ENCODE measurements around the gene KCNH8. TPM values are rescaled to one million over a fixed set of nuclear protein-coding genes. Genes with fewer than 3 reads are reported as not detected.

Gene KCNH8
- total RNA-seq, 1 experiment from 2014 or later, result 0.12 TPM

DNA sequence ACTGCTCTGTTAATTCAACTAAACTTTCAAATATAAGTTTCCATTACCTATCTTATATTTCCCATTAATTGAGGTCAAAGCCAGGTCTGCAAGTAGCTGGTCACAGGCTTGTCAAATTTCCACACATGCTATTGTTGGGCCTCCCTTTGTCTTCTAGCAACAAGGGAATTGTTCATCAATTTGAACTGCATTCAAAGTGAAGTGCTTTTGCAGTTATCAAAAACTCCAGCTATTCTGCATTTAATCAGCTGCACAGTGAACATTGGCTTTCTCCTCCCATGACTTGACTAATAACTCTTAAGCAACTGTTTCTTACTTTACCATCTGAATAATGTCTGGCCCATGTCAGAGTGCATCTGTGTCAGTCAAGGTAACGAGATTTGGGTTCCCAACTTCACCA lies 198.4 kb downstream of the KCNH8 start:
- DNase-seq (ENCODE audit: low read depth, low spot score), result no peak
- ChIA-PET POLR2A (no interaction called here), RAD21 (ENCODE audit: low non-redundant PET in 1 of 2, low total read pairs in 2 of 2, uncharacterized antibody in 2 of 2, unreplicated experiment in 2 of 2) (no interaction called here), CTCF (interaction anchor here (0.6 kb wide), 1 partner anchor 519 kb away, joined by 4 read pairs; no protein-coding TSS in a partner anchor)
- no peak overlapping the region for H3K4me3 ChIP-seq (replicated peaks in 1 of 2; ENCODE audit: low read depth in 1 of 2, low read length in 2 of 2)
- no peak overlapping the region for H2AFZ ChIP-seq (ENCODE audit: low read depth, low read length, poor library complexity, severe bottlenecking)
- intact Hi-C loops (cut with micrococcal nuclease), result no loop called here
- no peaks in the 10 kb centered on the region for H4K20me1 ChIP-seq (ENCODE audit: insufficient read depth)
- H3K9me2 ChIP-seq (ENCODE audit: insufficient read depth), result no peaks in the 10 kb centered on the region
- H3K27me3 ChIP-seq (ENCODE audit: insufficient read depth, low read length), result no peaks in the 10 kb centered on the region
- ATAC-seq, result no peak
- no peak overlapping the region for H3K9ac ChIP-seq (ENCODE audit: low read length)
- no TSS peak for BruUV-seq (replicated peaks)
- no peak overlapping the region for H3K27ac ChIP-seq (ENCODE audit: low read depth, low read length)
- H3K4me1 ChIP-seq (ENCODE audit: control insufficient read depth in 1 of 2, insufficient read depth in 2 of 2, low read length in 2 of 2), result no peaks in the 10 kb centered on the region
- no peak overlapping the region for H3K4me2 ChIP-seq (ENCODE audit: low read length)
- no peaks in the 10 kb centered on the region; a peak in 1 of 4 replicates for H3K9me3 ChIP-seq (ENCODE audit: control insufficient read depth in 1 of 2, insufficient read depth in 1 of 2, low read depth in 1 of 2, low read length in 2 of 2)
- no peak for TF ChIP-seq YY1 (IDR thresholded peaks at IDR 0.05; ENCODE audit: extremely low read depth, insufficient replicate concordance, low read depth, low read length)
- TF ChIP-seq, protein P1, sequence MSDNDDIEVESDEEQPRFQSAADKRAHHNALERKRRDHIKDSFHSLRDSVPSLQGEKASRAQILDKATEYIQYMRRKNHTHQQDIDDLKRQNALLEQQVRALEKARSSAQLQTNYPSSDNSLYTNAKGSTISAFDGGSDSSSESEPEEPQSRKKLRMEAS (IDR thresholded peaks at IDR 0.05), result no peak
- TF ChIP-seq EZH2 (IDR thresholded peaks at IDR 0.05), result no peak
- TF ChIP-seq ZNF274 (IDR thresholded peaks at IDR 0.05; ENCODE audit: low read depth, low read length), result no peak
- TF ChIP-seq POLR2A (IDR thresholded peaks at IDR 0.05; ENCODE audit: borderline replicate concordance, extremely low read depth, insufficient read depth, insufficient read length), result no peak
- TF ChIP-seq SIN3A (IDR thresholded peaks at IDR 0.05; ENCODE audit: low read depth), result no peak
- no peak for TF ChIP-seq CBX3 (IDR thresholded peaks at IDR 0.05; ENCODE audit: low read depth)
- TF ChIP-seq, protein P2, sequence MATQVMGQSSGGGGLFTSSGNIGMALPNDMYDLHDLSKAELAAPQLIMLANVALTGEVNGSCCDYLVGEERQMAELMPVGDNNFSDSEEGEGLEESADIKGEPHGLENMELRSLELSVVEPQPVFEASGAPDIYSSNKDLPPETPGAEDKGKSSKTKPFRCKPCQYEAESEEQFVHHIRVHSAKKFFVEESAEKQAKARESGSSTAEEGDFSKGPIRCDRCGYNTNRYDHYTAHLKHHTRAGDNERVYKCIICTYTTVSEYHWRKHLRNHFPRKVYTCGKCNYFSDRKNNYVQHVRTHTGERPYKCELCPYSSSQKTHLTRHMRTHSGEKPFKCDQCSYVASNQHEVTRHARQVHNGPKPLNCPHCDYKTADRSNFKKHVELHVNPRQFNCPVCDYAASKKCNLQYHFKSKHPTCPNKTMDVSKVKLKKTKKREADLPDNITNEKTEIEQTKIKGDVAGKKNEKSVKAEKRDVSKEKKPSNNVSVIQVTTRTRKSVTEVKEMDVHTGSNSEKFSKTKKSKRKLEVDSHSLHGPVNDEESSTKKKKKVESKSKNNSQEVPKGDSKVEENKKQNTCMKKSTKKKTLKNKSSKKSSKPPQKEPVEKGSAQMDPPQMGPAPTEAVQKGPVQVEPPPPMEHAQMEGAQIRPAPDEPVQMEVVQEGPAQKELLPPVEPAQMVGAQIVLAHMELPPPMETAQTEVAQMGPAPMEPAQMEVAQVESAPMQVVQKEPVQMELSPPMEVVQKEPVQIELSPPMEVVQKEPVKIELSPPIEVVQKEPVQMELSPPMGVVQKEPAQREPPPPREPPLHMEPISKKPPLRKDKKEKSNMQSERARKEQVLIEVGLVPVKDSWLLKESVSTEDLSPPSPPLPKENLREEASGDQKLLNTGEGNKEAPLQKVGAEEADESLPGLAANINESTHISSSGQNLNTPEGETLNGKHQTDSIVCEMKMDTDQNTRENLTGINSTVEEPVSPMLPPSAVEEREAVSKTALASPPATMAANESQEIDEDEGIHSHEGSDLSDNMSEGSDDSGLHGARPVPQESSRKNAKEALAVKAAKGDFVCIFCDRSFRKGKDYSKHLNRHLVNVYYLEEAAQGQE (IDR thresholded peaks at IDR 0.05; ENCODE audit: low read depth), result no peak
- TF ChIP-seq, protein P3, sequence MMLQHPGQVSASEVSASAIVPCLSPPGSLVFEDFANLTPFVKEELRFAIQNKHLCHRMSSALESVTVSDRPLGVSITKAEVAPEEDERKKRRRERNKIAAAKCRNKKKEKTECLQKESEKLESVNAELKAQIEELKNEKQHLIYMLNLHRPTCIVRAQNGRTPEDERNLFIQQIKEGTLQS (IDR thresholded peaks at IDR 0.05), result no peak
- TF ChIP-seq RAD21 (IDR thresholded peaks at IDR 0.05; ENCODE audit: low read depth), result no peak
- TF ChIP-seq EZH2phosphoT487 (IDR thresholded peaks at IDR 0.05; ENCODE audit: borderline replicate concordance), result no peak
- no peak for TF ChIP-seq FOSL1 (IDR thresholded peaks at IDR 0.05; ENCODE audit: low read depth)
- TF ChIP-seq ELF1 (IDR thresholded peaks at IDR 0.05; ENCODE audit: borderline replicate concordance, low read depth), result no peak
- TF ChIP-seq SRF (IDR thresholded peaks at IDR 0.05; ENCODE audit: low read depth), result no peak
- TF ChIP-seq, protein P4, sequence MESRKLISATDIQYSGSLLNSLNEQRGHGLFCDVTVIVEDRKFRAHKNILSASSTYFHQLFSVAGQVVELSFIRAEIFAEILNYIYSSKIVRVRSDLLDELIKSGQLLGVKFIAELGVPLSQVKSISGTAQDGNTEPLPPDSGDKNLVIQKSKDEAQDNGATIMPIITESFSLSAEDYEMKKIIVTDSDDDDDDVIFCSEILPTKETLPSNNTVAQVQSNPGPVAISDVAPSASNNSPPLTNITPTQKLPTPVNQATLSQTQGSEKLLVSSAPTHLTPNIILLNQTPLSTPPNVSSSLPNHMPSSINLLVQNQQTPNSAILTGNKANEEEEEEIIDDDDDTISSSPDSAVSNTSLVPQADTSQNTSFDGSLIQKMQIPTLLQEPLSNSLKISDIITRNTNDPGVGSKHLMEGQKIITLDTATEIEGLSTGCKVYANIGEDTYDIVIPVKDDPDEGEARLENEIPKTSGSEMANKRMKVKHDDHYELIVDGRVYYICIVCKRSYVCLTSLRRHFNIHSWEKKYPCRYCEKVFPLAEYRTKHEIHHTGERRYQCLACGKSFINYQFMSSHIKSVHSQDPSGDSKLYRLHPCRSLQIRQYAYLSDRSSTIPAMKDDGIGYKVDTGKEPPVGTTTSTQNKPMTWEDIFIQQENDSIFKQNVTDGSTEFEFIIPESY (IDR thresholded peaks at IDR 0.05; ENCODE audit: extremely low read depth, insufficient replicate concordance, low read length), result no peak
- no peak for TF ChIP-seq POLR2AphosphoS5 (IDR thresholded peaks at IDR 0.05; ENCODE audit: low read depth, low read length)
- TF ChIP-seq TCF7L2 (IDR thresholded peaks at IDR 0.05; ENCODE audit: borderline replicate concordance, extremely low read depth, insufficient read depth, insufficient read length), result no peak
- TF ChIP-seq, protein P5, sequence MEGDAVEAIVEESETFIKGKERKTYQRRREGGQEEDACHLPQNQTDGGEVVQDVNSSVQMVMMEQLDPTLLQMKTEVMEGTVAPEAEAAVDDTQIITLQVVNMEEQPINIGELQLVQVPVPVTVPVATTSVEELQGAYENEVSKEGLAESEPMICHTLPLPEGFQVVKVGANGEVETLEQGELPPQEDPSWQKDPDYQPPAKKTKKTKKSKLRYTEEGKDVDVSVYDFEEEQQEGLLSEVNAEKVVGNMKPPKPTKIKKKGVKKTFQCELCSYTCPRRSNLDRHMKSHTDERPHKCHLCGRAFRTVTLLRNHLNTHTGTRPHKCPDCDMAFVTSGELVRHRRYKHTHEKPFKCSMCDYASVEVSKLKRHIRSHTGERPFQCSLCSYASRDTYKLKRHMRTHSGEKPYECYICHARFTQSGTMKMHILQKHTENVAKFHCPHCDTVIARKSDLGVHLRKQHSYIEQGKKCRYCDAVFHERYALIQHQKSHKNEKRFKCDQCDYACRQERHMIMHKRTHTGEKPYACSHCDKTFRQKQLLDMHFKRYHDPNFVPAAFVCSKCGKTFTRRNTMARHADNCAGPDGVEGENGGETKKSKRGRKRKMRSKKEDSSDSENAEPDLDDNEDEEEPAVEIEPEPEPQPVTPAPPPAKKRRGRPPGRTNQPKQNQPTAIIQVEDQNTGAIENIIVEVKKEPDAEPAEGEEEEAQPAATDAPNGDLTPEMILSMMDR (IDR thresholded peaks at IDR 0.05 in 2 of 3, conservative IDR thresholded peaks at IDR 0.05 in 1 of 3; ENCODE audit: borderline replicate concordance in 1 of 3, insufficient read depth in 1 of 3, low read depth in 2 of 3, low read length in 2 of 3), result no peak
- TF ChIP-seq CEBPB (IDR thresholded peaks at IDR 0.05; ENCODE audit: low read depth), result no peak
- no peak for TF ChIP-seq ZFX (IDR thresholded peaks at IDR 0.05)
- H3K79me2 ChIP-seq (ENCODE audit: insufficient read depth, low read length), result no peaks in the 10 kb centered on the region
- H3K36me3 ChIP-seq (ENCODE audit: control insufficient read depth in 1 of 2, insufficient read depth in 2 of 2, low read length in 2 of 2), result no peaks in the 10 kb centered on the region

Measured in HCT116 (cell line).